SK-N-DZ (cell line): ENCODE results near the gene INTS7. TPM values are rescaled to one million over a fixed set of nuclear protein-coding genes. Genes with fewer than 3 reads are reported as not detected.
A peak's percentile ranks its signal among the peaks of the same experiment; 100 is the strongest.

Experiments used
- DNase-seq: peaks from one replicate; pipeline ENCODE4 v3.0.0-alpha.2; 2015; ENCODE audit warnings: low spot score
- polyA plus RNA-seq, 2 experiments: library from polyadenylated mRNA; depleted of rRNA; stranded (reverse); fragments of >200 nt; gene quantifications; 2 replicates each; pipeline ENCODE4 v1.2.3, GENCODE V29; 2014

Gene INTS7
- 19.0 and 19.7 TPM in 2 replicates for polyA plus RNA-seq (2014; cell fraction: cytosol; rRNA removed)
- 19.9 and 24.6 TPM in 2 replicates for polyA plus RNA-seq (2014; cell fraction: nucleus; rRNA removed)

- DNase-seq: peak; percentile 99
Measured at GRCh38 chr1:212035123-212035834, at the start of gene INTS7, which contains the start of gene DTL. TSS of gene INTS7 (minus strand) at chr1:212035557. CDS start at chr1:212035437, 120 bp downstream. TSS of gene DTL (plus strand) at chr1:212035748. CDS start at chr1:212035891, 143 bp downstream.

GRCh38 chr1:212082765-212083406, 47.5 kb upstream of the INTS7 start:
- no peak for DNase-seq

GRCh38 chr1:212078826-212079225, 43.5 kb upstream of the INTS7 start:
- no peak for DNase-seq

GRCh38 chr1:212077028-212077427, 41.7 kb upstream of the INTS7 start:
- DNase-seq: no peak

- no peak for DNase-seq
Measured at GRCh38 chr1:212074856-212075255, 39.5 kb upstream of the INTS7 start.

- DNase-seq: no peak
Measured at GRCh38 chr1:212074313-212074712, 39.0 kb upstream of the INTS7 start.

- no peak for DNase-seq
Measured at GRCh38 chr1:212073490-212073889, 38.1 kb upstream of the INTS7 start.

- no peak for DNase-seq
Measured at GRCh38 chr1:212072047-212072446, 36.7 kb upstream of the INTS7 start.

- DNase-seq: no peak
Measured at GRCh38 chr1:212070720-212071302, 35.5 kb upstream of the INTS7 start.

- no peak for DNase-seq
Measured at GRCh38 chr1:212067787-212068186, 32.4 kb upstream of the INTS7 start.

GRCh38 chr1:212062832-212063438, 27.6 kb upstream of the INTS7 start:
- peak; percentile 40 for DNase-seq

- no peak for DNase-seq
Measured at GRCh38 chr1:212060632-212061472, 25.5 kb upstream of the INTS7 start.

GRCh38 chr1:212055333-212055732, 20.0 kb upstream of the INTS7 start:
- no peak for DNase-seq

GRCh38 chr1:212053993-212054392, 18.6 kb upstream of the INTS7 start:
- no peak for DNase-seq

- DNase-seq: no peak
Measured at GRCh38 chr1:212045981-212046380, 10.6 kb upstream of the INTS7 start.

GRCh38 chr1:212044851-212045250, 9.5 kb upstream of the INTS7 start:
- no peak for DNase-seq

- no peak for DNase-seq
Measured at GRCh38 chr1:212042436-212042835, 7.1 kb upstream of the INTS7 start.

- no peak for DNase-seq
Measured at GRCh38 chr1:212040629-212041412, 5.5 kb upstream of the INTS7 start.

GRCh38 chr1:212039622-212040021, 4.3 kb upstream of the INTS7 start:
- DNase-seq: no peak

- no peak for DNase-seq
Measured at GRCh38 chr1:212037900-212038299, 2.5 kb upstream of the INTS7 start.
